Osteoblast (primary cell): ENCODE data around the gene NR5A2. TPM values are rescaled to one million over a fixed set of nuclear protein-coding genes. Genes with fewer than 3 reads are reported as not detected.

Source experiments
- DNase-seq: peaks from one replicate; pipeline ENCODE4 v3.0.0; 2011; ENCODE audit warnings: low spot score, mixed read lengths; ENCODE audit not compliant: insufficient read length; ENCODE audit errors: missing footprints
- H2AFZ ChIP-seq: 2 replicates; pipeline ENCODE4 v1.6.0; 2011; ENCODE audit warnings: mild to moderate bottlenecking, low read length
- H3K27ac ChIP-seq: 2 replicates; pipeline ENCODE4 v1.5.1; 2011; ENCODE audit warnings: mild to moderate bottlenecking, low read depth, low read length, moderate library complexity
- H3K27me3 ChIP-seq: 2 replicates; pipeline ENCODE4 v1.6.0; 2012; ENCODE audit warnings: mild to moderate bottlenecking, control low read depth, inconsistent platforms, low read length, moderate library complexity; ENCODE audit not compliant: insufficient read depth
- H3K36me3 ChIP-seq: 2 replicates; pipeline ENCODE4 v1.5.1; 2011; ENCODE audit warnings: mild to moderate bottlenecking, low read length, control low read depth, moderate library complexity; ENCODE audit not compliant: insufficient read depth
- H3K4me1 ChIP-seq: 2 replicates; pipeline ENCODE4 v1.5.1; 2011; ENCODE audit warnings: mild to moderate bottlenecking, low read length, control low read depth, moderate library complexity; ENCODE audit not compliant: insufficient read depth
- H3K4me2 ChIP-seq: 2 replicates; pipeline ENCODE4 v1.6.0; 2011; ENCODE audit warnings: mild to moderate bottlenecking, low read length; ENCODE audit not compliant: insufficient read depth
- H3K4me3 ChIP-seq: fragments of 200-600 bp; sonication (generic); 3 replicates; pipeline ENCODE4 v1.5.1; 2012; ENCODE audit warnings: mild to moderate bottlenecking, low read length, inconsistent platforms; ENCODE audit not compliant: insufficient read depth
- H3K79me2 ChIP-seq: 2 replicates; pipeline ENCODE4 v1.6.0; 2012; ENCODE audit warnings: mild to moderate bottlenecking, low read length, control low read depth, inconsistent platforms; ENCODE audit not compliant: insufficient read depth
- H3K9me3 ChIP-seq: 2 replicates; pipeline ENCODE4 v1.5.1; 2011; ENCODE audit warnings: low read depth, low read length, control low read depth
- H4K20me1 ChIP-seq: 2 replicates; pipeline ENCODE4 v1.6.0; 2012; ENCODE audit warnings: mild to moderate bottlenecking, low read length, control low read depth; ENCODE audit not compliant: insufficient read depth
- total RNA-seq: library from RNA; depleted of rRNA; stranded (reverse); fragments of >200 nt; gene quantifications from 2 replicates; pipeline ENCODE4 v1.2.3, GENCODE V29; 2012
- TF ChIP-seq, protein P1 (sequence below): IDR thresholded peaks from 2 replicates; pipeline ENCODE4 v1.5.1; 2011; ENCODE audit warnings: mild to moderate bottlenecking, low read depth, low read length, moderate library complexity; ENCODE audit errors: extremely low read depth

Gene NR5A2
- total RNA-seq, 1 donor = not detected

DNA sequence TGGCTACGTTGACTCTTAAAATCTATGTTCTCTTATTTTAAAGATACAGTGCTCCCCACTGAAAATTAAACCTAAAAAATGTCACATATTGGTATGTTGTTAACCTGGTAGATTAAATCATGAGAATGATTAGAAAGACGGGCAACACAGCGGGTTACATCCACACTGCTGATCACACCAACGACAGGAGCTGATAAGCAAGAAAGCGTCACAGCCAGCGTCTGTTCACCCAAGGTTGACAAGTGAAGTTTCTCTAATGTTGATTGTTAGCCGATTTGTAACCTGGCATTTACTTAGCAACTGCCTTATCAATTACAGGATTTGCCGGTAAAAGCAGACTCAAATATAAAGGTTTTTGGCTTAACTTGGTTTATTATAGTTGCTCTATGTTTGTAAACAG, 149.3 kb downstream of the NR5A2 start:
- Histone ChIP-seq H3K9me3 (no peaks in the 10 kb centered on the region), H2AFZ (no peak overlapping the region), H3K4me3 (no peak overlapping the region), H3K79me2 (no peaks in the 10 kb centered on the region), H4K20me1 (no peaks in the 10 kb centered on the region), H3K27me3 (no peaks in the 10 kb centered on the region), H3K4me1 (peaks cover 39% of the 10 kb centered on the region), H3K36me3 (no peaks in the 10 kb centered on the region), H3K27ac (no peak overlapping the region), H3K4me2 (no peak overlapping the region)
- no peak for DNase-seq
- TF ChIP-seq, protein P1, sequence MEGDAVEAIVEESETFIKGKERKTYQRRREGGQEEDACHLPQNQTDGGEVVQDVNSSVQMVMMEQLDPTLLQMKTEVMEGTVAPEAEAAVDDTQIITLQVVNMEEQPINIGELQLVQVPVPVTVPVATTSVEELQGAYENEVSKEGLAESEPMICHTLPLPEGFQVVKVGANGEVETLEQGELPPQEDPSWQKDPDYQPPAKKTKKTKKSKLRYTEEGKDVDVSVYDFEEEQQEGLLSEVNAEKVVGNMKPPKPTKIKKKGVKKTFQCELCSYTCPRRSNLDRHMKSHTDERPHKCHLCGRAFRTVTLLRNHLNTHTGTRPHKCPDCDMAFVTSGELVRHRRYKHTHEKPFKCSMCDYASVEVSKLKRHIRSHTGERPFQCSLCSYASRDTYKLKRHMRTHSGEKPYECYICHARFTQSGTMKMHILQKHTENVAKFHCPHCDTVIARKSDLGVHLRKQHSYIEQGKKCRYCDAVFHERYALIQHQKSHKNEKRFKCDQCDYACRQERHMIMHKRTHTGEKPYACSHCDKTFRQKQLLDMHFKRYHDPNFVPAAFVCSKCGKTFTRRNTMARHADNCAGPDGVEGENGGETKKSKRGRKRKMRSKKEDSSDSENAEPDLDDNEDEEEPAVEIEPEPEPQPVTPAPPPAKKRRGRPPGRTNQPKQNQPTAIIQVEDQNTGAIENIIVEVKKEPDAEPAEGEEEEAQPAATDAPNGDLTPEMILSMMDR = no peak

DNA sequence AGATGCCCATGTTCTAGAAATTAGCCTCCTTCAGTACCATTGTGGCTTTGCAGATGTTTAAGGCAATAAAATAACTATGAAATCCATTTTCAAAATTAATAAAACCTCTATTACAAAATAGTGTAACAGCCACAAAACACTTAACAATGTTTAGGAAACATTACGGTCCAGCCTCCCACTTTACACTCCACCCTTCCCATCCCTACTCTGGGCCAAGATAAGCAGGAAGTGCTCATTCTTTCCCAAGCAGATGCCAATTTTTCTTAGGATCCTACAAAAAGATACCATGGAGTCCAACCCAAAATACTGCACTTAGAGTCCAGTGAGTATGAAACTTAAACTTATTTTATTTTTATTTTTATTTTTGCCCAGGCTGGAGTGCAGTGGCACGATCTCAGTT, 150.8 kb downstream of the NR5A2 start:
- no peak overlapping the region for H3K4me2 ChIP-seq
- no peaks in the 10 kb centered on the region for H3K9me3 ChIP-seq
- H3K4me3 ChIP-seq = no peak overlapping the region
- H4K20me1 ChIP-seq = no peaks in the 10 kb centered on the region
- peak overlapping the region; percentile 46 for H2AFZ ChIP-seq
- no peak for DNase-seq
- H3K79me2 ChIP-seq = no peaks in the 10 kb centered on the region
- TF ChIP-seq, protein P1 = no peak
- H3K27ac ChIP-seq = no peak overlapping the region
- peaks cover 27% of the 10 kb centered on the region for H3K4me1 ChIP-seq
- H3K27me3 ChIP-seq = no peaks in the 10 kb centered on the region
- no peaks in the 10 kb centered on the region for H3K36me3 ChIP-seq

DNA sequence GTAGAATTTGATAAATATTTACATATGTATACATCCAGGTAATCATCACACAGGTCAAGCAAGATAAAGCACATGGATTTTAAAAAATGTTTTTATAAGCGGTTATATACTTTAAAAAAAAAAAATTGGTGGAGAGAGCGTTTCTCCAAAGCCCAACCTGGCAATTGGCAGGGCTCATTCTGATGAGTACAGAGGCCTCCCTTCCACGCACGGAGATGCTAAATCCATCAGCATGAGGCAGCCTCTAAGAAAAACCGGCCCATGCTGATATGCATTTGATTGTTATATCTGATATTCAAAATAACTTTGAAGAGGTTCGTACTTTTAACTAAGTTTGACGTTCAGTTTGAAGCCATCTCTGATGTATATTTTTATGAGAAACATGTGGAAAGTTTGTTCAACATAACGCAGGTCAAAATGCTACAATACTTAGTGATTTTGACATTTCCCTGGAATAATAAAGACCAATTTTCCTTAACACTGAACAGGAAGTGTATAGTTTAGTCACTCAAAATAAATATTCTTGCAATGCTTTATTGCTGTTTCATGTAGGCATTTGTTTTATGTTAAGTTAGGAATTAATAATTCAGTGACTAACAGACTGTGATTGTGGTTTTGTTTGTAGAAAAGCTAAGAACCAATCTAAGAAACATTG, 151.7 kb downstream of the NR5A2 start:
- Histone ChIP-seq H3K27ac (peak overlapping the region; percentile 80), H3K27me3 (no peaks in the 10 kb centered on the region), H2AFZ (peak overlapping the region; percentile 51), H4K20me1 (no peaks in the 10 kb centered on the region), H3K4me3 (no peak overlapping the region), H3K9me3 (no peaks in the 10 kb centered on the region), H3K4me2 (peak overlapping the region; percentile 28), H3K4me1 (peaks cover 36% of the 10 kb centered on the region), H3K36me3 (no peaks in the 10 kb centered on the region), H3K79me2 (no peaks in the 10 kb centered on the region)
- peak; percentile 49 for DNase-seq
- TF ChIP-seq, protein P1 = no peak

DNA sequence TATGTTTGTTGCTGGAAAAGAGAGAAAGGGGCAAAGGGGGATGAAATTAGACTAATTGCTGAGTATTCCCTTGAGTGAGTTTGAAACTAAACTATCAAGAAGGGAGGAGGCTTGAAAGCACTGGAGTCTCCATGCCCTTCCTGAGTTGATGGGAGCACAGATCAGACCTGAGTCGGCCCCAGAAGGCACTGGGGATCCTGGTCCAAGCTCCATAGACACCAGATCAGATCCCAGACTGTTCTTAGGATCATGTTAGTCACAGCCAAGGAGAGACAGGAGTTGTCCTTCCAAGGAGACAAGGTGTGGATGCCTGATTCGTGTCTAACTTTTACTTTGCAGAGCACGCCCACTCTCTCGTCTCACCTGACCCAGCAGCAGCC, 152.3 kb downstream of the NR5A2 start:
- Histone ChIP-seq H3K4me2 (peak overlapping the region; percentile 28), H3K36me3 (no peaks in the 10 kb centered on the region), H3K9me3 (no peaks in the 10 kb centered on the region), H2AFZ (peak overlapping the region; percentile 48), H3K79me2 (no peaks in the 10 kb centered on the region), H3K4me1 (peaks cover 41% of the 10 kb centered on the region), H3K4me3 (no peak overlapping the region), H3K27ac (peak overlapping the region; percentile 80), H4K20me1 (no peaks in the 10 kb centered on the region), H3K27me3 (no peaks in the 10 kb centered on the region)
- no peak for DNase-seq
- TF ChIP-seq, protein P1 = no peak
